ENCODE measurements around the gene HEPACAM. TPM values are rescaled to one million over a fixed set of nuclear protein-coding genes. Genes with fewer than 3 reads are reported as not detected.

HEPACAM gene
- total RNA-seq, 1 experiment from 2014 or later = not detected

GRCh38 chr11:124943254-124943616 is 7.4 kb upstream of the HEPACAM start:
- TF ChIP-seq CTCF (conservative IDR thresholded peaks at IDR 0.05) = no peak
- H2BK20ac ChIP-seq (ENCODE audit: low read depth, low read length, poor library complexity, severe bottlenecking) = no peak overlapping the region
- H2AK5ac ChIP-seq (ENCODE audit: insufficient read length, low read length) = no peak overlapping the region
- Mint-ChIP-seq H3K27ac (no peak overlapping the region), H3K9me3 (peaks cover 0 to under 1% of the 10 kb centered on the region in 2 experiments; a peak in 2 of 5 replicates), H3K36me3 (ENCODE audit: insufficient read depth in 1 of 3, low read depth in 3 of 3) (no peaks in the 10 kb centered on the region), H3K4me3 (no peak overlapping the region), H3K27me3 (ENCODE audit: low read depth) (peaks cover 26% of the 10 kb centered on the region), H3K4me1 (peaks cover 0 to 9% of the 10 kb centered on the region in 2 experiments; a peak in 1 of 4 replicates)
- no peaks in the 10 kb centered on the region for H3K9me3 ChIP-seq (ENCODE audit: control insufficient read depth, low read depth, low read length)
- no peak overlapping the region for H3K23ac ChIP-seq (ENCODE audit: insufficient read length, low read depth, low read length)
- no peaks in the 10 kb centered on the region for H3K79me1 ChIP-seq (ENCODE audit: insufficient read depth, low read depth, low read length, poor library complexity, severe bottlenecking)
- no peak overlapping the region for H3K27ac ChIP-seq (ENCODE audit: insufficient read length, low read depth, low read length)
- no peak overlapping the region for H3K4ac ChIP-seq (ENCODE audit: low read depth, low read length)
- H2BK12ac ChIP-seq (ENCODE audit: insufficient read length, low read depth, low read length) = no peak overlapping the region
- H3K23me2 ChIP-seq (ENCODE audit: insufficient read length, low read depth, low read length, poor library complexity, severe bottlenecking) = no peaks in the 10 kb centered on the region
- no peak overlapping the region for H3T11ph ChIP-seq (ENCODE audit: low read length)
- no peak overlapping the region for H4K8ac ChIP-seq (replicated peaks; ENCODE audit: insufficient read length, low read depth, low read length)
- no peak overlapping the region for H4K91ac ChIP-seq (ENCODE audit: insufficient read length, low read depth, low read length)
- no CpG with 5 or more reads among the region's 5 CpGs for WGBS (ENCODE audit: extremely low coverage, insufficient read length, low lambda C conversion rate)
- H3K27me3 ChIP-seq (ENCODE audit: insufficient read depth, low read length) = no peaks in the 10 kb centered on the region
- no peak overlapping the region for H3K18ac ChIP-seq (ENCODE audit: insufficient read length, low read depth, low read length)
- no peak overlapping the region for H3K56ac ChIP-seq (ENCODE audit: insufficient read length, low read depth, low read length)
- H2BK15ac ChIP-seq (ENCODE audit: low read depth, low read length) = no peak overlapping the region
- no peak overlapping the region for H3K9ac ChIP-seq (ENCODE audit: extremely low read depth, insufficient read length, low read length)
- no peak overlapping the region for H3K4me2 ChIP-seq (ENCODE audit: insufficient read depth, insufficient read length, low read length)
- no peak overlapping the region for H3K14ac ChIP-seq (ENCODE audit: insufficient read depth, low read length)
- DNase-seq = no peak
- no peaks in the 10 kb centered on the region for H4K20me1 ChIP-seq (ENCODE audit: control insufficient read depth, insufficient read depth, insufficient read length)
- no peak overlapping the region for H2AFZ ChIP-seq (ENCODE audit: low read length)
- H3K79me2 ChIP-seq (ENCODE audit: insufficient read depth, low read length) = no peaks in the 10 kb centered on the region
- H2BK5ac ChIP-seq (ENCODE audit: insufficient read length, low read length) = no peak overlapping the region
- H2BK120ac ChIP-seq (ENCODE audit: low read depth, low read length, poor library complexity, severe bottlenecking) = no peak overlapping the region
- H3K4me1 ChIP-seq (ENCODE audit: insufficient read depth, low read length) = no peaks in the 10 kb centered on the region
- no peak overlapping the region for H4K5ac ChIP-seq (ENCODE audit: insufficient read length, low read depth, low read length)

Measured in H9 (cell line).